PFSK-1 (cell line): ENCODE measurements around the gene ECT2.

ENCODE experiments used
- FOXP2 ChIP-seq: optimal IDR thresholded peaks from 2 replicates; pipeline ENCODE3; 2011; ENCODE audit warnings: borderline replicate concordance, control low read depth, inconsistent platforms; ENCODE audit not compliant: insufficient read depth; ENCODE audit errors: extremely low read length, extremely low read depth
- POLR2AphosphoS5 ChIP-seq: IDR thresholded peaks from 2 replicates; pipeline ENCODE4 v1.6.1; 2012; ENCODE audit warnings: low read depth, mild to moderate bottlenecking, control low read depth, low read length, moderate library complexity
- REST ChIP-seq, 2 experiments: IDR thresholded peaks; 2 replicates each; pipeline versions ENCODE4 v1.6.1 to v1.8.0; 2011 to 2012; ENCODE audit warnings: low read depth in 2 of 2, low read length in 2 of 2, control low read depth in 1 of 2, inconsistent platforms in 1 of 2, mild to moderate bottlenecking in 1 of 2, moderate library complexity in 1 of 2; ENCODE audit not compliant: insufficient read depth in 1 of 2
- SIN3A ChIP-seq: IDR thresholded peaks from 2 replicates; pipeline ENCODE4 v1.6.1; 2012; ENCODE audit warnings: mild to moderate bottlenecking, low read length, moderate library complexity, borderline replicate concordance; ENCODE audit not compliant: insufficient read depth
- TAF1 ChIP-seq: IDR thresholded peaks from 2 replicates; pipeline ENCODE4 v1.6.1; 2012; ENCODE audit warnings: low read length, control low read depth, borderline replicate concordance; ENCODE audit not compliant: insufficient read depth

Gene ECT2

GRCh38 chr3:172711454-172711795, 39.1 kb upstream of the ECT2 start:
- no peak for TF ChIP-seq TAF1
- TF ChIP-seq POLR2AphosphoS5: no peak
- no peak for TF ChIP-seq REST (IDR thresholded peaks at IDR 0.05; ENCODE audit: insufficient read depth in 1 of 2, low read depth in 2 of 2, low read length in 2 of 2)
- no peak for TF ChIP-seq FOXP2
- TF ChIP-seq SIN3A: no peak

- no peak for TF ChIP-seq TAF1
- TF ChIP-seq REST (IDR thresholded peaks at IDR 0.05; ENCODE audit: insufficient read depth in 1 of 2, low read depth in 2 of 2, low read length in 2 of 2): no peak
- no peak for TF ChIP-seq POLR2AphosphoS5
- TF ChIP-seq FOXP2: no peak
- TF ChIP-seq SIN3A: no peak
These were observed 37.2 kb upstream of the ECT2 start for GRCh38 chr3:172713316-172713715.

- TF ChIP-seq SIN3A: no peak
- no peak for TF ChIP-seq TAF1
- TF ChIP-seq POLR2AphosphoS5: no peak
- no peak for TF ChIP-seq FOXP2
- TF ChIP-seq REST (IDR thresholded peaks at IDR 0.05; ENCODE audit: insufficient read depth in 1 of 2, low read depth in 2 of 2, low read length in 2 of 2): no peak
These were observed 34.0 kb upstream of the ECT2 start for GRCh38 chr3:172716476-172716875.

GRCh38 chr3:172717493-172718088, 32.9 kb upstream of the ECT2 start:
- no peak for TF ChIP-seq POLR2AphosphoS5

DNA sequence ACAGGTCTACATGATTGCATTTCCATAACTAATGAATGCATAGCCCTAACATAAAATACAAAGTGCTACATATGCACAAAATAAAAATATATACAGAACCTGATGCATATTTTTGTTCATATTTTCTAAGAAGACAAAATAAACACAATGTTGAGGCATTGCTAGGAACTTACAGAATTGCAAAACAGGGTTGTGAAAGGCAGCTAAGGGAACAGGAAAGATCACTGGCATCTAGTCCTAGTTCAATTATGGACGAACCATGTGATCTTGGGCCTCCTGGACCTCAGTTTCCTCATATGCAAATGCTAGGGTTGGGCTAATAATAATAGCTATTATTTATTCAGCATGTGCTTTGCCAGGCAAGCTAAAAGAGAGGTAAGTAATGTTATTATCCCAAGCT, 24.1 kb upstream of the ECT2 start:
- no peak for TF ChIP-seq SIN3A
- TF ChIP-seq REST (IDR thresholded peaks at IDR 0.05; ENCODE audit: insufficient read depth in 1 of 2, low read depth in 2 of 2, low read length in 2 of 2): no peak
- no peak for TF ChIP-seq POLR2AphosphoS5
